Nephron (organoid): ENCODE data around the gene SHISA2.
"Not testable (repeated sequence)": the region's sequence is repeated elsewhere in the genome, so short reads cannot be mapped to it uniquely, and the experiment has no call there.

Experiments
- H3K27ac Mint-ChIP-seq, 3 experiments: 2 replicates each; pipeline ENCODE4 v1.8.0; 2020; ENCODE audit warnings: mixed read lengths in 3 of 3, mild to moderate bottlenecking in 2 of 3, moderate library complexity in 1 of 3
- H3K27me3 Mint-ChIP-seq: 2 replicates; pipeline ENCODE4 v1.8.0; 2021; ENCODE audit warnings: low read depth, mild to moderate bottlenecking, moderate library complexity, mixed read lengths
- H3K36me3 Mint-ChIP-seq: 2 replicates; pipeline ENCODE4 v1.8.0; 2020; ENCODE audit warnings: low read depth, mixed read lengths
- H3K4me1 Mint-ChIP-seq: 2 replicates; pipeline ENCODE4 v1.8.0; 2020; ENCODE audit warnings: mixed read lengths
- H3K4me3 Mint-ChIP-seq, 3 experiments: 2 replicates each; pipeline ENCODE4 v1.8.0; 2020; ENCODE audit warnings: mild to moderate bottlenecking in 3 of 3, mixed read lengths in 3 of 3, moderate library complexity in 2 of 3
- H3K9me3 Mint-ChIP-seq: 2 replicates; pipeline ENCODE4 v1.8.0; 2020; ENCODE audit warnings: mixed read lengths
- TF ChIP-seq, protein P1 (sequence below), 3 experiments: fragments of 200-600 bp; sonication (generic); IDR thresholded peaks; one replicate each; pipeline ENCODE4 v1.5.0; 2021; ENCODE audit warnings: antibody characterized with exemption in 3 of 3; ENCODE audit not compliant: unreplicated experiment in 3 of 3

Gene SHISA2

DNA sequence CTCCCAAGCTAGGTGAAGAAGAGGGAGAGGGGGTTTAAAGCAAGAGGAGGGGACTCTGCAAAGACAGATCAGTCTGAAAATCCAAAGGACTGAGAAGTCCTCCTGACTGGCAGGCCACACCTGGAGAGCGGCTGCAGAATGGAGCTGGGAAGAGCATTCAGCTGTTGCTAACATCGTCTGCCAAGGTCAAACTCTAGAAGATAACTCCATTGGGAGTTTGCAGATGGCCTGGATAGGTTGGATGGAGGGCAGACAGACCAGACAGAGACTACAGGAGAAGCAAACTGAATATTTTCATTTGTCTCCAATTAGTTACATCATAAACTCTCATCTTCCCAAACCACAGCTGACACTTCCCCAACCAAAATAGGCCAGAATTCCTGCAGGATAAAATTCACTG is 19.9 kb upstream of the SHISA2 start:
- H3K27ac Mint-ChIP-seq: no peak overlapping the region
- H3K4me1 Mint-ChIP-seq: peaks cover 6% of the 10 kb centered on the region
- no peak overlapping the region for H3K4me3 Mint-ChIP-seq
- H3K36me3 Mint-ChIP-seq: no peaks in the 10 kb centered on the region
- H3K9me3 Mint-ChIP-seq: peaks cover 2% of the 10 kb centered on the region
- TF ChIP-seq, protein P1, sequence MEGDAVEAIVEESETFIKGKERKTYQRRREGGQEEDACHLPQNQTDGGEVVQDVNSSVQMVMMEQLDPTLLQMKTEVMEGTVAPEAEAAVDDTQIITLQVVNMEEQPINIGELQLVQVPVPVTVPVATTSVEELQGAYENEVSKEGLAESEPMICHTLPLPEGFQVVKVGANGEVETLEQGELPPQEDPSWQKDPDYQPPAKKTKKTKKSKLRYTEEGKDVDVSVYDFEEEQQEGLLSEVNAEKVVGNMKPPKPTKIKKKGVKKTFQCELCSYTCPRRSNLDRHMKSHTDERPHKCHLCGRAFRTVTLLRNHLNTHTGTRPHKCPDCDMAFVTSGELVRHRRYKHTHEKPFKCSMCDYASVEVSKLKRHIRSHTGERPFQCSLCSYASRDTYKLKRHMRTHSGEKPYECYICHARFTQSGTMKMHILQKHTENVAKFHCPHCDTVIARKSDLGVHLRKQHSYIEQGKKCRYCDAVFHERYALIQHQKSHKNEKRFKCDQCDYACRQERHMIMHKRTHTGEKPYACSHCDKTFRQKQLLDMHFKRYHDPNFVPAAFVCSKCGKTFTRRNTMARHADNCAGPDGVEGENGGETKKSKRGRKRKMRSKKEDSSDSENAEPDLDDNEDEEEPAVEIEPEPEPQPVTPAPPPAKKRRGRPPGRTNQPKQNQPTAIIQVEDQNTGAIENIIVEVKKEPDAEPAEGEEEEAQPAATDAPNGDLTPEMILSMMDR (IDR thresholded peaks at IDR 0.05; ENCODE audit: unreplicated experiment in 3 of 3): no peak
- H3K27me3 Mint-ChIP-seq: peaks cover 34% of the 10 kb centered on the region

DNA sequence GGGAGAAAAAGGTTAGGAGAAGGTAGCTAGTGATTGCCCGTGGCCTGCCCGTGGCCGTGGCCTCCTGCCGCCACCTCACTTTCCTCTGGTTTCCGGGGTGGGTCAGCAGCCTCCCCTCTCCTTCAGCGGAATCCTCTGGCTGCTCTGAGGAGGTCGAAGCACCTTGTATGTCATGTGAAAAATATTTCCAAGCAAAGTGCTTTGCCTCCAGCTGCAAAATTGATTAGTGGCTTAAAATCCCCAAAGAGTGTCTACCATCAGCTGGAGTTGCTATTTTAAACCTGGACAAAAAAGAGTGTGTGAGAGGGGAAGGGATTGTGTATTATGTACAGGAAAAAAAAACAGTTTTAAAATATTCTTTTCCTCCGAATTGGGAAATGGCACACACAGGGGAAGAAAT is 17.8 kb upstream of the SHISA2 start:
- not testable (repeated sequence) for H3K4me1 Mint-ChIP-seq, H3K9me3 Mint-ChIP-seq, H3K4me3 Mint-ChIP-seq, H3K36me3 Mint-ChIP-seq, H3K27ac Mint-ChIP-seq
- H3K27me3 Mint-ChIP-seq: peaks cover 31% of the 10 kb centered on the region

DNA sequence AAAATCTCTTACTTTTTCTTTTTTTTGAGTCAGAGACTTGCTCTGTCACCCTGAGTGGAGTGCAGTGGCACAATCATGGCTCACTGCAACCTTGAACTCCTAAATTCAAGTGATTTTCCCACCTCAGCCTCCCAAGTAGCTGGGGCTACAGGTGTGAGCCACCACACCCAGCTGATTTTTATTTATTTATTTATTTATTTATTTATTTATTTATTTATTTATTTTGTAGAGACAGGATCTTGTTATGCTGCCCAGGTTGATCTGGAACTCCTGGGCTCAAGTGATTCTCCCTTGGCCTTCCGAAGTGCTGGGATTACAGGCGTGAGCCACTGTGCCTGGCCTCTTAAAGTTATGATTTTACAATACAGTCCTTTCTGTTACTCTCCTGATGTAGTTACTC is 16.6 kb upstream of the SHISA2 start:
- H3K36me3 Mint-ChIP-seq: not testable (repeated sequence)

DNA sequence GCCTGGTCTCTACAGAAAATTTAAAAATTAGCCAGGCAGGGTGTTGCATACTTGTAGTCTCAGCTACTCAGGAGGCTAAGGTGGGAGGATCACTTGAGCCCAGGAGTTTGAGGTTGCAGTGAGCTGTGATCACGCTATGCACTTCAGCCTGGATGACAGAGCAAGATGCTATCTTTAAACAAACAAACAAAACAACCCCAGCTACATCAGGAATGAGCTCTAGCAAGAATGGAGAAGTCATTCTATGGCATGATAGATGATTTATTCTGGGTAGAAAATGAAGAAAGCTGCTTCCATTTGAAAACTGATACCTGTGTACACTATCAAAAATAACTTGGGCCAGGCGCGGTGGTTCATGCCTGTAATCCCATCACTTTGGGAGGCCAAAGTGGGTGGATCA is 15.8 kb upstream of the SHISA2 start:
- TF ChIP-seq, protein P1 (IDR thresholded peaks at IDR 0.05; ENCODE audit: unreplicated experiment in 3 of 3): no peak
- Mint-ChIP-seq H3K4me3 (no peak overlapping the region), H3K4me1 (peaks cover 6% of the 10 kb centered on the region), H3K27me3 (peaks cover 38% of the 10 kb centered on the region), H3K9me3 (peaks cover 2% of the 10 kb centered on the region), H3K36me3 (no peaks in the 10 kb centered on the region), H3K27ac (no peak overlapping the region)

More for the DNA sequence above, 16.6 kb upstream of the SHISA2 start:
- not testable (repeated sequence) for H3K4me3 Mint-ChIP-seq, H3K27ac Mint-ChIP-seq, H3K4me1 Mint-ChIP-seq, H3K9me3 Mint-ChIP-seq
- peaks cover 38% of the 10 kb centered on the region for H3K27me3 Mint-ChIP-seq

DNA sequence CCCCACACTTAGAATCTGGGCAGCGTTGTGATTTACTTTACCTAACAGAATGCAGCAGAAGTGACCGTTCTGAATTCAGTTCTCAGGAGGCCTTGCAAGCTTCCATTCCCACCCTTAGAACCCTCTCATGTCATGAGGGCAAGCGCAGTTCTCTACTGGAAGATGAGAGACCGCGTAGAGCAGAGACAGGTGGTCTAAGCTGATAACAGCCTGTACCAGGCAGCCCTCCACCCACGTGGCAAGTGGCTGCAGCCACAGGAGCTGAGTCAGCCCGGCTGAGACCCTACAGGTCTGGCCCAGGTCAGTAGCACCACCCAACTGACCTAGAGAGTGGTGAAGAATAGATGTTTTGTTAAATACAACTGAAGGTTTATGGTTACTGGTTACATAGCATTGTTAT is 14.7 kb upstream of the SHISA2 start:
- H3K36me3 Mint-ChIP-seq, H3K9me3 Mint-ChIP-seq, H3K27ac Mint-ChIP-seq, H3K4me3 Mint-ChIP-seq: not testable (repeated sequence)
- Mint-ChIP-seq H3K4me1 (peaks cover 11% of the 10 kb centered on the region), H3K27me3 (peaks cover 30% of the 10 kb centered on the region)

DNA sequence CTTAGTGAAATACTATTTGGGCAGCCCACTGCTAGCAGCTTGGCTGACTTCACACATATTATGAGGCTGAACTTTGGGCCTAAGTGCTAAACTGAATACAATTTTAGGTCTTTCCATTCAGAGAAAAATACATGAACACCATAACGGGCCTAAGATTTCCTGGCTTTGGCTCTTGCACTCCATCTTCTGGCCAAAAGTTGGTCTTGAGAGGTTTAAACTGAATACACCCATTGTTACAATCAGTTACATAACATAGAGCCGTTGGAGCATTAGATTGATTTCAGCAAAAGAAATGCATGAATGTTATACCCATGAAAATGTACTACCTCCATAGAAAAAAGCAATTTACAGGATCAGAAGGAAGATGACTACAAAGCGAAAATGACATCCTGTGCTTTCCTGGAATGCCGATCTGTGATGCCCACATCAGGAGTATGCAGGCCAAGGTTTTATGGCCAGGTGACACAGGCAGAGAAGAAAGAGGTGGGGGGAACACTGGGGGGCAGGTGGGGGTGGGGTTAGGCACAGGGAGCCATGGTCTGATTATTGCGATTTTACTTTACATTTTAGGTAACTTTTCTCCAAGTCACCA is 11.1 kb upstream of the SHISA2 start:
- H3K36me3 Mint-ChIP-seq: no peaks in the 10 kb centered on the region
- no peak overlapping the region for H3K27ac Mint-ChIP-seq
- TF ChIP-seq, protein P1 (IDR thresholded peaks at IDR 0.05; ENCODE audit: unreplicated experiment in 3 of 3): peak; percentile 78 to 90 (median 85)
- H3K27me3 Mint-ChIP-seq: peaks cover 30% of the 10 kb centered on the region
- H3K4me1 Mint-ChIP-seq: peaks cover 33% of the 10 kb centered on the region
- no peaks in the 10 kb centered on the region for H3K9me3 Mint-ChIP-seq
- no peak overlapping the region for H3K4me3 Mint-ChIP-seq

DNA sequence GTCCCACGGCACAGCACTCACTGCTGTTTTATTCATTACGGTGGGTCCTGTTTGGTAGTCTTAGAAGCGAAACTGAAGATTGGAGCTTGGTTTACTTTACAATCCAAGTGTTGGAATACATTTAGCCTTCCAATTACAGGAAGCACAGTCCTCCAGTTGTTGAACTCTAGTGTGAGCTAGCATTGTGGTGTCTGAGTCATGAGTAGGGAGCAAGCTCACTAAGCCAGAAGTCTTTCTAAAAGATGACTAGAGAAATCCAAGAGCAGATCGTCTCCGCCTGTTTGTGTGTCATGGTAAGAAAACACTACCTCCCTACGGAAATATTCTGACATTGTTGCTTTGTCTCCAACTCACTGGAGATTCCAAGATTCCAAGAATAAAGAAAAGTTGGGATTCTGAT is 10.1 kb upstream of the SHISA2 start:
- Mint-ChIP-seq H3K27ac (peak overlapping the region in 2 of 3 experiments; percentile 7 to 41), H3K9me3 (no peaks in the 10 kb centered on the region), H3K4me1 (peaks cover 40% of the 10 kb centered on the region), H3K27me3 (peaks cover 35% of the 10 kb centered on the region), H3K36me3 (no peaks in the 10 kb centered on the region), H3K4me3 (peak overlapping the region in 1 of 3 experiments; percentile 5)
- TF ChIP-seq, protein P1 (IDR thresholded peaks at IDR 0.05; ENCODE audit: unreplicated experiment in 3 of 3): no peak
